HG02571 (cell line): ENCODE measurements around the gene ADGRE3.
A peak's percentile ranks its signal among the peaks of the same experiment; 100 is the strongest.
"Not testable (repeated sequence)": the region's sequence is repeated elsewhere in the genome, so short reads cannot be mapped to it uniquely, and the experiment has no call there.

ENCODE experiments used
- ATAC-seq: cut with Tn5 transposase; IDR thresholded peaks from one replicate; pipeline ENCODE4 v1.9.1; 2021; ENCODE audit warnings: mild to moderate bottlenecking, moderate library complexity; ENCODE audit not compliant: unreplicated experiment

The ADGRE3 gene

DNA sequence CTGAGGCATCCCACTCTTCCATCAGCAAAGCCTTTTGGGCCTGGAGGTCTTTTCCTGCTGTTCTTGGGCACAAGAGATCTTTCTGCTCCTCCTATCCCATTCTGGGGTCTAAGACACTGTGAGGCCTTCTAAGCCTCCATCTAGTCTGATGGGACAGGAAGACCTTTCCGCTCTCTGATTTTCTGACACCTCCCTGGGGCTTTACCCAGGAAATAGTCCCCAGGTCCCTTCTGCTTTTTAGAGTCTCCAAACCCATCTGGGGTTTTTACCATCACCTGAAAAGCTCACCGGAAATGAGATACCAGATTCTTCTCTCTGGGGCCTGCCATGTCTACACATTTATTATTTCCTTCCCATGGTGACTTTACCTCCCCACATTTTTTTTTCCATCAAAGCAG is 70.7 kb downstream of the ADGRE3 start:
- ATAC-seq = peak; percentile 59

DNA sequence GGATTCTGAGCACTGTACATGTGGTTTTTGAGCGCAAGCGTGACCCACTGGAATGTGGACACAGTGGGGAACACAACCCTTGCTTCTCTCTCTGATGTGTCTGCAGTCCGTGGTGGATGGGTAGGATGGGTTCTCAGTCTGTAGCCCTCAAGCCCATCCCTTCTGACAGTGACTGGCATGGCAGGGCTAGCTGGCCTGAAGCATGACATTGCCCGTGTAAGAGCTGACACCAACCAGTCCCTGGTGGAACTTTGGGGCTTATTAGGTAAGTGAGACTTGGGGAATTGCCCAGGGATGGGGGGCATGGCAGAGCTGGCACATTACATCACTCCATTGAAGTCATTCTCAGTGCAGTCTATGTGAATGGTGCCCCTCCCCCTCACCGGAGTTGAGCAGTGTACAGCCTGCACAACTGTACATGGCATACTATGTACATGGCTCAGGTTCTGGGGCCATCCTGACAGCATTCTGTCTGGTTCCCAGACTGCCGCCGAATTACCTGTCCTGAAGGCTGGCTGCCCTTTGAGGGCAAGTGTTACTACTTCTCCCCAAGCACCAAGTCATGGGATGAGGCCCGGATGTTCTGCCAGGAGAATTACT is 75.0 kb downstream of the ADGRE3 start:
- no peak for ATAC-seq

DNA sequence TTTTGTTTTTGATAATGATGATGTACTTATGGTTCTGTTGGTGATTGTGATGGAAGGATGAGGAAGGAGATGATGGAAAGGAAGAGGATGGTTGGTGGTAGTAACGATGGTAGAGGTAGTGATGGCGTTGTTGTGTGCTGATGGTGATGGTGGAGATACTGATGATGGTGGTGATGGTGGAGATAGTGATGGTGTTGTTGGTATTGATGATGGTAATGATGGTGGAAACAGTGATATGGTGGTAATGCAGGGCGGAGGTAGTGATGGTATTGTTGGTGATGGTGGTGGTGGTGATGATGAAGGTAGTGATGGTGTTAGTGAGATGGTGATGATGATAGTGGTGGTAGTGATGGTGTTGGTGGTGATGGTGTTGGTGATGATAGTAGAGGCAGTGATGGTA is 79.1 kb downstream of the ADGRE3 start:
- ATAC-seq = no peak

- ATAC-seq = not testable (repeated sequence)
Measured at GRCh38 chr19:14589433-14589832, 85.2 kb downstream of the ADGRE3 start.

GRCh38 chr19:14585187-14585586 is 89.5 kb downstream of the ADGRE3 start:
- peak; percentile 45 for ATAC-seq

GRCh38 chr19:14584372-14584771 is 90.3 kb downstream of the ADGRE3 start:
- not testable (repeated sequence) for ATAC-seq

DNA sequence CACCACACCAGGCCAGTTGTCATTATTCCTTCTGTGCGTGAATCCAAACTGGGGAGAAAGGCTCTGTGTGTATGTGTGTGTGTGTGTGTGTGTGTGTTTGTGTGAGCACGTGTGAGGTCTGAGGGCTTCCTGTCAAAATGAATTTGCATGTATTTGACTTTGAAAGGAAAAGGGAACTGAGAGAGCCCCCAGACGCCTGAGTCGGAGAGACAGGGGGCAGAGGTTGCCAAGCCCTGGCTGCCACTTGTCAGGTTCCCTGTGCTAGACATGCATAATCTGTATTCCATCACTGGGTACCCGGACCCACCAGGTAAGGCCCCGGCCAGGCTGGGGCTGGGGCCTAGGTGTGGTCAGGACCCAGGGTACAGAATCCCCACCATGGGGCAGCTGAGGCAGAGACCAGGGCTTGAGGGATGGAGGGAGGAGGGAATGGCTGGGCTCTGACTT is 91.7 kb downstream of the ADGRE3 start, which contains the start of gene CLEC17A:
TSS of gene CLEC17A (plus strand) at position 191 of the 447 bp plus-strand sequence. CDS start at position 268, 77 bp downstream.
- no peak for ATAC-seq

DNA sequence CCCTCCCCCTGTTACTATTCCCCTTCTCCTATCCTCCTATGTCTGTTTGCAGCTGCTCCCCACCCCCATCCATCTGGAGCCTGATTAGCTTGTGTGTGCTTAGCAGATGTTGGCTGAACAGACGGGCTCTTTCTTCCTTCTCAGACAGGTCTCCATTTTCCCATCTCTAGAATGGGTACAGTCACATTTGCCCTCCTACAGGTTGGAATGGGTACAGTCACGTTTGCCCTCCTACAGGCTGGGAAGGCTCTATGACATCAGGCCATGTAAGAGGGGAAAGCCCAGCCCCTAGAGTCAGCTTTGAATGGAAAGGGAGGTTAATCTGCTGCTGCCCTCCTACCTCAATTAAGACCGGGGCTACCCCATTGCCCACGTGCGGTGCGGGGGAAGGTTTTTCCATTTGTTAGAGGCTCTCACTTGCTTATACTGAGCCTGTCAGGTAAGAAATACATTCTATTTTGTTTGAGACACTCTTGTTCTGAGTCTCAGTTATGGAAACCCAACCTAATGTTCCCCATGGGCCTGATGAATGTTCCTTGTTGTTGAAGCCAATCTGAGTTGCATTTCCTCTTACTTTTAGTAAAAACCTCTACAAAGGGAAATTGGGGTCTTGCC is 93.9 kb downstream of the ADGRE3 start:
- no peak for ATAC-seq

GRCh38 chr19:14577885-14578427 is 96.7 kb downstream of the ADGRE3 start:
- ATAC-seq = no peak

DNA sequence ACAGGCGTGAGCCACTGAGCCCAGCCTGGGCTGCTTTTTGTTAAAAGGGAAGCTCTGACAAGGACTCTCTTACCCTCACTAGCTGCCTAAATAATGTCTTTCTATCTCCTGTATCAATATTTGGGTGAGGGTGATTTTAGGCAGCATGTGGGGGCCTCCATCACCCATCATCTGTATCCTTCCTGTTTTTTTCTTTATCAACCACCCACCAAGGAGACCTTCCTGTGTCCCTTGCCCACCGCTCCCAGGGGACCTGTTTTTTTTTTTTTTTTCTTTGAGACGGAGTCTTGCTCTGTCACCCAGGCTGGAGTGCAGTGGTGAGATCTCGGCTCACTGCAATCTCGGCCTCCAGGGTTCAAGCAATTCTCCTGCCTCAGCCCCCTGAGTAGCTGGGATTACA is 97.4 kb downstream of the ADGRE3 start:
- no peak for ATAC-seq

DNA sequence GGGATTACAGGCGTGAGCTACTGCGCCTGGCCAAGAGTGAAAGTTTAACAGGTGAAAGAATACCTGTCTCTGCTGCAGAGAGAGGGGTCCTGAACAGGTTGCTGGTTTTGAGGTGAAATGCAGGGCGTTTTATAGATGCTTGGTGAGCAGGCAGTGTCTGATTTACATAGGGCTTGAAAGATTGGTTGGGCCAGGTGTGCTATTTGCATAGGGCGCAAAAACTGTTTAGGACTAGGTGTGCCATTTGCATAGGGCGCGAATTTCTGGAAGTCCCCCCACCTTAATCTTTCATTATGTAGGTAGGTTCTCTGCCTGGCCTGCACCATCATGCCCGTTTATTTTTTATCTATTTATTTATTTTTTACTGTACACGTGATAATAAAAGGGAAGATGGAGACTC is 98.3 kb downstream of the ADGRE3 start:
- ATAC-seq = no peak

- no peak for ATAC-seq
Measured at GRCh38 chr19:14575428-14575980, 99.1 kb downstream of the ADGRE3 start.

DNA sequence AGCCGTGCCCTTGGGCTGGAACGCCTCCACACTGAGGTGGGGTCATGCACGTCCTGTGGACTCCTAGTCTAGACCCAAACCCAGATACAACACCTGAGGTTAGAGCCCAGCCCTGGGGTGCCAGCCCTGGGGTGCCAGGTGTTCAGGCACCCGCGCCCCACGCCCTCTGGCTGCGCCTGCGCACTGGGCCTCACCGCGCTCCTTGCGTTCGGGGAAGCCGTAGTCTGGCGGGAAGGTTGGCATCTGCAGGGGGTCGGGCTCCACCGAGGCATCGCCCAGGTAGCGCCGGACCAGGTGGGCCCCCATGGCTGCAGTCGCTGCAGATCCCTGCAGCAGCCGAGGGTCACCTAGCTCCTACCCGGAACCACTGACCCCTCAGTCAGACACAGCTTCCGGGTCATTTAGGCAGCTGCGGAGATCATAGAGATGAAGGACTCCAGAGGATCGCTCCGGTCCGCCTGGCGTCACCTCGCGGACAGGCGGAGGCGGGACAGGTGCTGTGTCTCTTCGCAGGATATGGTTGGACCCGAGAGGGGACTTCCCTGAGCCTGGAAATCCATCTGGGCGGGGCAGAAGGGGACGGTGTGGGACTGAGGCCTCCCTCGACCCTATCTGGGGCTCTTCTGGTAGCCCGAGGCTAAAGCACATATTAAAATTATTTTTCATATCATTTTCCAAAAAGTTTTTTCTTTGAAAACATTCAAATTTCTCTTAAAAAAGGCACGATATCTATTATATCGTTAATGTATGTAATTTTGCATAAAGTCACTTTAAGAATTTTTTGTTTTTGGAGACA is 102.8 kb downstream of the ADGRE3 start, which contains the start of gene NDUFB7:
TSS of gene NDUFB7 (minus strand) at position 372 of the 796 bp plus-strand sequence. CDS start at position 306, 66 bp downstream.
- peak; percentile 83 for ATAC-seq

GRCh38 chr19:14570864-14571527 is 103.6 kb downstream of the ADGRE3 start:
- no peak for ATAC-seq
